IMR-90 (cell line): Measurements from ENCODE around the gene LCE2B. TPM values are rescaled to one million over a fixed set of nuclear protein-coding genes. Genes with fewer than 3 reads are reported as not detected.
"Not testable (repeated sequence)": the region's sequence is repeated elsewhere in the genome, so short reads cannot be mapped to it uniquely, and the experiment has no call there.

Experiments
- ATAC-seq: fragments of 200-7000 bp; cut with Tn5 transposase; 2 replicates; pipeline ENCODE4 v1.9.1; 2020; ENCODE audit warnings: low read depth, mild to moderate bottlenecking, moderate library complexity
- Bru-seq: library from RNA; stranded (reverse); fragments of 400-500 nt; gene quantifications from one replicate; lab custom pipeline; 2021; lab: Mats Ljungman, UMichigan
- BruChase-seq, 2 experiments: library from RNA; stranded (reverse); fragments of 400-500 nt; gene quantifications; one replicate each; lab custom pipeline; 2021; lab: Mats Ljungman, UMichigan
- BruUV-seq: library from RNA; stranded (reverse); fragments of 400-500 nt; replicated peaks from 2 replicates; lab custom pipeline; 2021; lab: Mats Ljungman, UMichigan
- CTCF ChIA-PET: fragments of 300-600 bp; formaldehyde crosslinking; extraction: SDS; loops from one replicate; lab custom pipeline; 2021; ENCODE audit warnings: antibody characterized with exemption; lab: Yijun Ruan, JAX
- POLR2A ChIA-PET: fragments of 300-600 bp; sonication (Branson Sonifier 250); formaldehyde crosslinking; loops from one replicate; lab custom pipeline; 2022; ENCODE audit warnings: antibody characterized with exemption; ENCODE audit not compliant: unreplicated experiment; lab: Charles Lee
- DNase-seq: peaks from one replicate; pipeline ENCODE4 v3.0.0; 2013
- H2AFZ ChIP-seq: replicated peaks from 2 replicates; pipeline ENCODE3; 2013; ENCODE audit warnings: low read length, mild to moderate bottlenecking; ENCODE audit not compliant: poor library complexity
- H2AK5ac ChIP-seq: 2 replicates; pipeline ENCODE4 v1.6.1; 2013; ENCODE audit warnings: low read depth, low read length, inconsistent platforms
- H2AK9ac ChIP-seq: replicated peaks from 2 replicates; pipeline ENCODE3; 2013; ENCODE audit warnings: mild to moderate bottlenecking, low read depth, low read length, moderate library complexity; ENCODE audit not compliant: poor library complexity
- H2BK120ac ChIP-seq: 2 replicates; pipeline ENCODE4 v1.6.1; 2013; ENCODE audit warnings: low read depth, low read length, inconsistent platforms
- H2BK15ac ChIP-seq: 3 replicates; pipeline ENCODE4 v1.6.1; 2013; ENCODE audit warnings: low read depth, low read length, inconsistent platforms
- H2BK20ac ChIP-seq: 2 replicates; pipeline ENCODE4 v1.6.1; 2013; ENCODE audit warnings: low read depth, mild to moderate bottlenecking, inconsistent platforms, low read length, moderate library complexity
- H2BK5ac ChIP-seq: 2 replicates; pipeline ENCODE4 v1.6.1; 2013; ENCODE audit warnings: mild to moderate bottlenecking, low read depth, low read length, inconsistent platforms; ENCODE audit not compliant: poor library complexity, severe bottlenecking
- H3K14ac ChIP-seq: replicated peaks from 2 replicates; pipeline ENCODE4 v1.6.1; 2013; ENCODE audit warnings: low read depth, low read length, inconsistent platforms
- H3K18ac ChIP-seq: 2 replicates; pipeline ENCODE4 v1.6.1; 2013; ENCODE audit warnings: low read depth, low read length, control low read depth
- H3K23ac ChIP-seq: 2 replicates; pipeline ENCODE4 v1.6.1; 2013; ENCODE audit warnings: low read depth, low read length, inconsistent platforms
- H3K27ac ChIP-seq: 2 replicates; pipeline ENCODE4 v1.5.1; 2013; ENCODE audit warnings: mild to moderate bottlenecking, control low read depth, low read length; ENCODE audit not compliant: insufficient read depth
- H3K27me3 ChIP-seq: 2 replicates; pipeline ENCODE4 v1.6.1; 2013; ENCODE audit warnings: low read length; ENCODE audit not compliant: control insufficient read depth, insufficient read depth
- H3K36me3 ChIP-seq: 2 replicates; pipeline ENCODE4 v1.6.1; 2013; ENCODE audit warnings: low read length, mixed read lengths; ENCODE audit not compliant: control insufficient read depth, insufficient read depth
- H3K4ac ChIP-seq: 2 replicates; pipeline ENCODE4 v1.6.1; 2013; ENCODE audit warnings: low read depth, low read length, inconsistent platforms
- H3K4me1 ChIP-seq: 2 replicates; pipeline ENCODE4 v1.6.1; 2013; ENCODE audit warnings: low read length, mixed read lengths; ENCODE audit not compliant: control insufficient read depth, insufficient read depth
- H3K4me2 ChIP-seq: 2 replicates; pipeline ENCODE4 v1.6.1; 2013; ENCODE audit warnings: low read depth, mild to moderate bottlenecking, control low read depth, low read length, moderate library complexity
- H3K4me3 ChIP-seq: 2 replicates; pipeline ENCODE4 v1.5.1; 2013; ENCODE audit warnings: low read depth, mild to moderate bottlenecking, control low read depth, low read length, moderate library complexity; ENCODE audit not compliant: insufficient read depth
- H3K56ac ChIP-seq: 2 replicates; pipeline ENCODE4 v1.6.1; 2013; ENCODE audit warnings: low read length, inconsistent platforms; ENCODE audit not compliant: insufficient read depth; ENCODE audit errors: extremely low read depth
- H3K79me1 ChIP-seq, 2 experiments: 2 replicates each; pipeline ENCODE4 v1.6.1; 2013; ENCODE audit warnings: low read length in 2 of 2, inconsistent platforms in 1 of 2, low read depth in 1 of 2
- H3K9ac ChIP-seq: 2 replicates; pipeline ENCODE4 v1.6.1; 2013; ENCODE audit warnings: low read depth, low read length, control low read depth
- H3K9me1 ChIP-seq: 2 replicates; pipeline ENCODE4 v1.6.1; 2013; ENCODE audit warnings: low read length, inconsistent platforms; ENCODE audit not compliant: insufficient read depth
- H3K9me3 ChIP-seq: 2 replicates; pipeline ENCODE4 v1.6.1; 2013; ENCODE audit warnings: low read length; ENCODE audit not compliant: control insufficient read depth, insufficient read depth
- H4K20me1 ChIP-seq: 2 replicates; pipeline ENCODE4 v1.6.1; 2013; ENCODE audit warnings: low read length, inconsistent platforms; ENCODE audit not compliant: insufficient read depth
- H4K5ac ChIP-seq: 2 replicates; pipeline ENCODE4 v1.6.1; 2013; ENCODE audit warnings: mild to moderate bottlenecking, low read depth, low read length, control low read depth
- H4K8ac ChIP-seq, 2 experiments: 2 replicates each; pipeline ENCODE4 v1.6.1; 2013; ENCODE audit warnings: low read depth in 2 of 2, low read length in 2 of 2, control low read depth in 1 of 2, inconsistent platforms in 1 of 2
- H4K91ac ChIP-seq: 2 replicates; pipeline ENCODE4 v1.6.1; 2013; ENCODE audit warnings: low read depth, low read length, inconsistent platforms; ENCODE audit not compliant: insufficient read depth
- WGBS, 2 experiments: methylation state at CpG; one replicate each; pipeline versions ENCODE4 v1.1.5 to v1.1.7; 2013; ENCODE audit warnings: missing lambda C conversion rate in 2 of 2; ENCODE audit not compliant: insufficient read length in 1 of 2; ENCODE audit errors: extremely low coverage in 2 of 2; 5-methylcytosine and 5-hydroxymethylcytosine counted together
- dilution Hi-C: fragments of 300-500 bp; cut with HindIII; formaldehyde crosslinking; loops from one replicate; pipeline ENCODE4 v1.14.3; 2018; ENCODE audit warnings: low sequenced_read_pairs; ENCODE audit not compliant: unreplicated experiment
- in situ Hi-C: fragments of 300-500 bp; cut with MboI; formaldehyde crosslinking; loops from 3 replicates; pipeline ENCODE4 v1.14.3; 2019; ENCODE audit warnings: low sequenced_read_pairs, inconsistent platforms, mixed read lengths
- intact Hi-C: fragments of 100-400 bp; cut with micrococcal nuclease; formaldehyde crosslinking; loops from 2 replicates; pipeline ENCODE4 v1.10.0; 2022
- long read RNA-seq: library from polyadenylated mRNA; unstranded; transcript quantifications from one replicate; pipeline ENCODE4 v2.0.0, GENCODE V29; 2021; ENCODE audit not compliant: unreplicated experiment
- polyA plus RNA-seq, 3 experiments: library from polyadenylated mRNA; depleted of rRNA; stranded (reverse); fragments of >200 nt; gene quantifications; 2 replicates each; pipeline ENCODE4 v1.2.3, GENCODE V29; 2012; ENCODE audit warnings: low replicate concordance in 1 of 3
- total RNA-seq: library from RNA; depleted of rRNA; stranded (reverse); fragments of >200 nt; gene quantifications from 2 replicates; pipeline ENCODE4 v1.2.3, GENCODE V29; 2012; rRNA removed

Gene LCE2B, protein sequence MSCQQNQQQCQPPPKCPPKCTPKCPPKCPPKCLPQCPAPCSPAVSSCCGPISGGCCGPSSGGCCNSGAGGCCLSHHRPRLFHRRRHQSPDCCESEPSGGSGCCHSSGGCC
- total RNA-seq (not detected in 2 replicates), polyA plus RNA-seq (2012; rRNA removed) (not detected in 2 replicates), Bru-seq, nascent RNA (not detected), BruChase-seq, experiment 1, labeled RNA remaining after a 6-hour chase (not detected), BruChase-seq, experiment 2, labeled RNA remaining after a 2-hour chase (not detected)
- not detected in 2 replicates for polyA plus RNA-seq (2012; cell fraction: cytosol; rRNA removed)
- polyA plus RNA-seq (2012; cell fraction: nucleus; rRNA removed; ENCODE audit: low replicate concordance) = not detected in 2 replicates
- long read RNA-seq = 0 reads

DNA sequence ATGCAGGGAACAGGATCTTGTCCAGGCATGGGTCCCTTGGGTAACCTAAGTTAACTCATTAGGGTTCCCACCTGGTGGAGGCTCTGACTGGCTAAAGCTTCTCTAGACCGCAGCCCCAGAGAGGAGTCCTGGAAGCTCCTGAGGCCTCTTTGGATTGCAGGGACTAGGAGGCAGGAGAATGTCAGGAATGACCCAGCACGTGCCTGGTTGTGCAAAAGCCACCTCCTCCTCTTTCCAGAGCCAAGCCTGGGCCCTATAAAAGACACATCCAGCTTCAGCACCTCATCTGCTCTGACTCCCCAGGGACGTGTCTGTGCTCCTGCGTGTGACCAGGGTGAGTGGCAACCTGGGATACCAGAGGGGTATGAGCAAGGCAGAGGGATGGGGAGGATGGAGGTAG lies at the start of gene LCE2B:
Gene LCE2B (plus strand): TSS at position 301 of the 400 bp plus-strand sequence. CDS start 721 bp downstream, outside the sequence.
- intact Hi-C loops, H3K18ac ChIP-seq, CTCF ChIA-PET: not testable (repeated sequence)

More for the DNA sequence above, at the start of gene LCE2B:
- dilution Hi-C loops, H4K20me1 ChIP-seq, ATAC-seq, H2BK5ac ChIP-seq, H2BK15ac ChIP-seq, H3K79me1 ChIP-seq, in situ Hi-C loops, BruUV-seq, POLR2A ChIA-PET, H3K56ac ChIP-seq, H3K9me3 ChIP-seq, H3K4me1 ChIP-seq, H3K36me3 ChIP-seq, H3K4ac ChIP-seq, H4K91ac ChIP-seq, H3K27ac ChIP-seq, H2BK20ac ChIP-seq, H2AFZ ChIP-seq, H2AK5ac ChIP-seq, H3K9me1 ChIP-seq, H3K9ac ChIP-seq, H2BK120ac ChIP-seq, H3K23ac ChIP-seq, H4K5ac ChIP-seq, DNase-seq, H3K14ac ChIP-seq, H3K4me2 ChIP-seq, H3K27me3 ChIP-seq, H3K4me3 ChIP-seq, H2AK9ac ChIP-seq, H4K8ac ChIP-seq: not testable (repeated sequence)
- no CpG with 5 or more reads among the region's 4 CpGs for WGBS, 2 experiments
